DND-41 (cell line): ENCODE measurements around the gene PLEKHM3.

ENCODE experiments used
- ATAC-seq: fragments of 200-7000 bp; cut with Tn5 transposase; 3 replicates; pipeline ENCODE4 v1.9.1; 2021; ENCODE audit warnings: low read depth; ENCODE audit not compliant: insufficient read depth
- DNase-seq: peaks from one replicate; pipeline ENCODE4 v3.0.0-alpha.2; 2020
- H2AFZ ChIP-seq: 2 replicates; pipeline ENCODE4 v1.6.0; 2012; ENCODE audit warnings: low read depth, low read length
- H3K27ac ChIP-seq: 2 replicates; pipeline ENCODE4 v1.5.1; 2012; ENCODE audit warnings: low read length, inconsistent platforms
- H3K27me3 ChIP-seq: fragments of 200-600 bp; sonication (generic); 2 replicates; pipeline ENCODE4 v1.6.0; 2012; ENCODE audit warnings: low read length, mild to moderate bottlenecking, inconsistent platforms; ENCODE audit not compliant: insufficient read depth, poor library complexity
- H3K36me3 ChIP-seq: 2 replicates; pipeline ENCODE4 v1.5.1; 2012; ENCODE audit warnings: low read length, inconsistent platforms; ENCODE audit not compliant: insufficient read depth
- H3K4me1 ChIP-seq: 2 replicates; pipeline ENCODE4 v1.5.1; 2012; ENCODE audit warnings: mild to moderate bottlenecking, low read length; ENCODE audit not compliant: insufficient read depth
- H3K4me2 ChIP-seq: 2 replicates; pipeline ENCODE4 v1.6.0; 2012; ENCODE audit warnings: mild to moderate bottlenecking, moderate library complexity, low read length, inconsistent platforms; ENCODE audit not compliant: insufficient read depth
- H3K4me3 ChIP-seq, 2 experiments: fragments of 200-600 bp in 1 of 2; shearing (Covaris generic) in 1 of 2; 2 replicates each; pipeline ENCODE4 v1.5.1; 2012 to 2016; ENCODE audit warnings: inconsistent platforms in 2 of 2, low read length in 2 of 2, mild to moderate bottlenecking in 2 of 2, low read depth in 1 of 2, moderate library complexity in 1 of 2
- H3K79me2 ChIP-seq: 2 replicates; pipeline ENCODE4 v1.6.0; 2012; ENCODE audit warnings: low read length, inconsistent platforms; ENCODE audit not compliant: insufficient read depth
- H3K9ac ChIP-seq: 2 replicates; pipeline ENCODE4 v1.6.0; 2012; ENCODE audit warnings: low read depth, mild to moderate bottlenecking, inconsistent platforms, low read length, moderate library complexity
- H3K9me3 ChIP-seq: 2 replicates; pipeline ENCODE4 v1.5.1; 2012; ENCODE audit warnings: low read length, moderate library complexity, mild to moderate bottlenecking, inconsistent platforms; ENCODE audit not compliant: insufficient read depth, severe bottlenecking
- H4K20me1 ChIP-seq: 2 replicates; pipeline ENCODE4 v1.6.0; 2012; ENCODE audit warnings: low read length; ENCODE audit not compliant: insufficient read depth
- EZH2 ChIP-seq: IDR thresholded peaks from 3 replicates; pipeline ENCODE4 v1.6.1; 2012; ENCODE audit warnings: borderline replicate concordance, low read depth, mild to moderate bottlenecking, moderate library complexity, low read length, inconsistent platforms; ENCODE audit not compliant: severe bottlenecking
- TF ChIP-seq, protein P1 (sequence below): IDR thresholded peaks from 2 replicates; pipeline ENCODE4 v1.5.1; 2012; ENCODE audit warnings: borderline replicate concordance, low read length, moderate library complexity, mild to moderate bottlenecking; ENCODE audit not compliant: poor library complexity, severe bottlenecking; ENCODE audit errors: extremely low read depth

Gene PLEKHM3

DNA sequence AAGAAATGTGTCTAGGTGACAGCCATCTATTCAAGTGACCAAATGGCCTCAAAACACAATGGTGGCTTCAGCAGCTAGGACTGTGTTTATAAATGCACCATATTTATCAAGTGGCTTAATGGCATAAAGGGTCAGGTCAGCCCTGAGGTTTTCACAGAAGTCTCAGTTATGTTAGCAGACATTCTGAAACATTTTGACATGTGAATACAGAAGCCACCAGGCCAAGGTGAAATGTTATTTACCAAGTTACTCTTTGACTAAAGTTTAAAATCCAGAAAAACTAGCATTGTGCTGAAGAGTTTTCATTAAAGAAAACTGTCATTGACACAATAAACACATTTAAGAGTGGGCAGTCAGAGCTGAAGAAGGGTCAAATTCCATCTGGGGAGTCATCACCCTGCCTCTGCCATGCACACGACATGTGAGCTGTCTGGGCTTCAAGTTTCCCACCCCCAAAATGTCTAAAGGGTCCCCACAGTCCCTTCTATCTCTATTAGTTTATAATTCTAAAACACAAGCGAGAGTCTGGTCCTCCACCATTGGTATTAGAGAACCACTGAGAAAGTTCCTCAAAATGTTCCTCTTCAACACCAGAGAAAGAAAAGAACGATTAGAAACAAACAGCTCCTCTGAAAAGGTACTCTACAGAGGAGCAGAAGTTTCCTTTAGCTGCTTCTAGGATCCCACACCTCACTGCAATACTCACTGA lies 178.1 kb downstream of the PLEKHM3 start:
- H3K27ac ChIP-seq: no peak overlapping the region
- DNase-seq (no peak), ATAC-seq (no peak)
- no peak overlapping the region for H2AFZ ChIP-seq
- H3K9ac ChIP-seq: no peak overlapping the region
- H3K36me3 ChIP-seq: no peaks in the 10 kb centered on the region
- H3K4me2 ChIP-seq: no peak overlapping the region
- no peaks in the 10 kb centered on the region for H4K20me1 ChIP-seq
- no peaks in the 10 kb centered on the region for H3K79me2 ChIP-seq
- no peaks in the 10 kb centered on the region for H3K27me3 ChIP-seq
- H3K4me3 ChIP-seq: no peak overlapping the region
- no peak for TF ChIP-seq EZH2
- TF ChIP-seq, protein P1, sequence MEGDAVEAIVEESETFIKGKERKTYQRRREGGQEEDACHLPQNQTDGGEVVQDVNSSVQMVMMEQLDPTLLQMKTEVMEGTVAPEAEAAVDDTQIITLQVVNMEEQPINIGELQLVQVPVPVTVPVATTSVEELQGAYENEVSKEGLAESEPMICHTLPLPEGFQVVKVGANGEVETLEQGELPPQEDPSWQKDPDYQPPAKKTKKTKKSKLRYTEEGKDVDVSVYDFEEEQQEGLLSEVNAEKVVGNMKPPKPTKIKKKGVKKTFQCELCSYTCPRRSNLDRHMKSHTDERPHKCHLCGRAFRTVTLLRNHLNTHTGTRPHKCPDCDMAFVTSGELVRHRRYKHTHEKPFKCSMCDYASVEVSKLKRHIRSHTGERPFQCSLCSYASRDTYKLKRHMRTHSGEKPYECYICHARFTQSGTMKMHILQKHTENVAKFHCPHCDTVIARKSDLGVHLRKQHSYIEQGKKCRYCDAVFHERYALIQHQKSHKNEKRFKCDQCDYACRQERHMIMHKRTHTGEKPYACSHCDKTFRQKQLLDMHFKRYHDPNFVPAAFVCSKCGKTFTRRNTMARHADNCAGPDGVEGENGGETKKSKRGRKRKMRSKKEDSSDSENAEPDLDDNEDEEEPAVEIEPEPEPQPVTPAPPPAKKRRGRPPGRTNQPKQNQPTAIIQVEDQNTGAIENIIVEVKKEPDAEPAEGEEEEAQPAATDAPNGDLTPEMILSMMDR: no peak
- H3K4me1 ChIP-seq: peaks cover 3% of the 10 kb centered on the region; the same call in 1 of the 2 replicates
- no peaks in the 10 kb centered on the region for H3K9me3 ChIP-seq

DNA sequence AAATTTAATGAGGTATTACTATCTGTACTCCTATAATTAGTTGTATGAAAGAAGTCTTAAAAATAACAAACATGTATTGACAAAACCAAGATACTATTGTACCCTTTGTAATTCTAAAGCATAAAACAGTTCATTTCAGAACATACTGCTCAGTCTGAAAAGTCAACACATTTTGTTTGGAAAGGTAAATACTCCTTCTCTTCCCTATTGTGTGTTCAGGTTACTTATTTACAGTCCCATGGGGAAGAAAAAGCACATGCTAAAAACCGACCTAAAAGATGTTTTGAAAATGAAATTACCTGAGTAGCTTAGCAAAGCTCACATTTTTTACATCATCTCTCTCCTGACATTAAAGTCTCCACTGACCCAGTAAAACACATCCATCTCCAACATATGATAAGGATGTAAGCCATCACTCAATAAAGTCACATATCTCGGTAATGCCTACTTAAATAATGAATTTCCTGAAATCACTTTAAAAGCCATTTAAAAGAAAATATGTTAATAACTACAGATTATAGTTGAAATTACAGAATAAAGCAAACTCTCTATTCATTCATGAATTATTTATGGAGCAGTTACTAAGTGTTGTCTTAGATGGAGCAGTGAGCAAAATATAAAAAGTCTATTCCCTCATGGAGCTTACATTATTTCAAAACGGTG lies 180.0 kb downstream of the PLEKHM3 start:
- Histone ChIP-seq H2AFZ (no peak overlapping the region), H3K36me3 (no peaks in the 10 kb centered on the region), H4K20me1 (no peaks in the 10 kb centered on the region), H3K9ac (no peak overlapping the region), H3K4me3 (no peak overlapping the region), H3K27ac (no peak overlapping the region), H3K4me1 (peaks cover 3% of the 10 kb centered on the region; the same call in 1 of the 2 replicates), H3K4me2 (no peak overlapping the region), H3K27me3 (no peaks in the 10 kb centered on the region), H3K9me3 (no peaks in the 10 kb centered on the region), H3K79me2 (no peaks in the 10 kb centered on the region)
- TF ChIP-seq, protein P1: no peak
- no peak for TF ChIP-seq EZH2
- DNase-seq (no peak), ATAC-seq (no peak)

DNA sequence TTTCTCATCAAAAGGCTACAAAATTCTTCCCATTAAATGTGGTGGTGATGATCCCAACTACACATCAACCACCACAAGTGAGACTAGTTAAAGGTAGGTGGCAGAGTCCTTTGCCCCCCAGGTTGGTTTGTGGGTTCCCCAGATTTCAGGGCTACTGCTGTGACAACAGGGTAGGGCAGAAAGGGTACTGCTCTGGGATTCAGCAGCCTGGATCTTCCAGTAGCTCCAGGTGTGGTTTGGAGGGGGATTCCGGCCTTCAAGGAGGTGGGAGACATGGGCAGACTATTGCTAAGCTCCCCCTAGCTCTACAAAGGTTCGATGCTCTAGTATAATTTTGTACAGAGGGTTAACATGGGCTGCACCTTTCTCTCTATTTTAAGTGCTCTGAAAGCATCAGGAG lies 180.7 kb downstream of the PLEKHM3 start:
- H3K79me2 ChIP-seq: no peaks in the 10 kb centered on the region
- H3K27me3 ChIP-seq: no peaks in the 10 kb centered on the region
- H3K4me3 ChIP-seq: no peak overlapping the region

More for the DNA sequence above, 180.7 kb downstream of the PLEKHM3 start:
- Histone ChIP-seq H3K9ac (no peak overlapping the region), H4K20me1 (no peaks in the 10 kb centered on the region), H3K4me1 (peaks cover 3% of the 10 kb centered on the region; the same call in 1 of the 2 replicates), H2AFZ (no peak overlapping the region), H3K4me2 (no peak overlapping the region), H3K36me3 (no peaks in the 10 kb centered on the region), H3K27ac (no peak overlapping the region), H3K9me3 (no peaks in the 10 kb centered on the region)
- TF ChIP-seq, protein P1: no peak
- TF ChIP-seq EZH2: no peak
- no peak for ATAC-seq
- DNase-seq: no peak
